GM21619 (cell line): ENCODE data around the gene TYROBP.
"Not testable (repeated sequence)": the region's sequence is repeated elsewhere in the genome, so short reads cannot be mapped to it uniquely, and the experiment has no call there.

Experiments
- ATAC-seq: cut with Tn5 transposase; IDR thresholded peaks from one replicate; pipeline ENCODE4 v1.9.1; 2021; ENCODE audit not compliant: unreplicated experiment

Gene TYROBP

DNA sequence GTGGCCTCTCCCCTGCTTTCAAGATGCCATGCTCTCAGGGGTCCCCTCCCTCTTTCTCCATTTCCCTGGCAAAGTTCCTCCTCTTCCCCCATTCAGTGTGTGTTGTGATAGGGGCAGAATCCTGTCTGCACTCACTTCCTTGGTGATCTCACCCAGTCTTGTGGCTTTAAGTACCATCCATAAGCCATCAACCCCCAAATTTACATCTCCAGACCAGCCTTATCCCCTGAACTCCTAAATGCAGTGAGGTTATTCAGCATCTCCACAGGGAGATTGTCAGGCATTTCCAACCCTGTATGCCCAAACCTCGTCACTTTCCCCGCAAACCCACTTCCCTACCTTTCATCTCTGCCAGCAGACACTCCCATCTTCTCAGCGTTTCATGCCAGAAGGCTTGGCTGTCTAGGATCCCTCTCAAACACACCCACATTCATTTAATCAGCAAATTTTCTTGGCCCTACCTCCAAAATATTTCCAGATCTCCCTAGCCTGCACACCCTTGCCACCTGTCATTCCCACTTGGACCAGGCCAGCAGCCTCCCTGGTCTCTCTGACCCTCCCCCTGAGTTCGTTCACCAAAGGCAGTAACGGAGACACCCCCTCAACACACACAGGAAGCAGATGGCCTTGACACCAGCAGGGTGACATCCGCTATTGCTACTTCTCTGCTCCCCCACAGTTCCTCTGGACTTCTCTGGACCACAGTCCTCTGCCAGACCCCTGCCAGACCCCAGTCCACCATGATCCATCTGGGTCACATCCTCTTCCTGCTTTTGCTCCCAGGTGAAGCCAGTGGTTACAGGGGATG lies 6.0 kb downstream of the TYROBP start, which contains the start of gene HCST:
TSS of gene HCST (plus strand) at position 676 of the 808 bp plus-strand sequence. CDS start at position 741, 65 bp downstream.
- no peak for ATAC-seq

DNA sequence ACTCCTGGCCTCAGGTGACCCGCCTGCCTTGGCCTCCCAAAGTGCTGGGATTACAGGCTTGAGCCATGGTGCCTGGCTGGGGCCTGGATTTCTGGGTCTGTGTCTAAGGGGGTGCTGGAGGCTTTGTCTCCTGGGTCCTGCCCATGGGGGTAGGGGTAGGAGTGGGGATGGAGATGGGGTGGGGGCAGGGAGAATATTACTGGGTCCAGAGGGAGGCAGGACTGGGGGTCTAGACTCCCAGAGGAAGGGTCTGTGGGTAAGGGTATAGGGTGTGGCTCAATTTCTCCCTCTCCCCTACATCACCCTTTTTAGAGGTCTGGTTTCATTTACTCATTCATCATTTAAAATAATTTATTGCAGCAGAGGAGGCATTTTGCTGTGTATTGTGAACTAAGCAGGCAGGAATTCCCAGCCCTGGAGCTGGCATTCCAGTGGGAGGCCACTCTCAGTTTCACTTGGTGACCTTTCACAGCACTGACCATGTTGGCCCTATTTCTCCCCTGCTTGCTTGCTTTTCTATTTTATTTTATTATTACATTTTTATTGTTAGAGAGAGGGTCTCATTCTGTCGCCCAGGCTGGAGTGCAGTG lies 6.9 kb downstream of the TYROBP start:
- no peak for ATAC-seq

DNA sequence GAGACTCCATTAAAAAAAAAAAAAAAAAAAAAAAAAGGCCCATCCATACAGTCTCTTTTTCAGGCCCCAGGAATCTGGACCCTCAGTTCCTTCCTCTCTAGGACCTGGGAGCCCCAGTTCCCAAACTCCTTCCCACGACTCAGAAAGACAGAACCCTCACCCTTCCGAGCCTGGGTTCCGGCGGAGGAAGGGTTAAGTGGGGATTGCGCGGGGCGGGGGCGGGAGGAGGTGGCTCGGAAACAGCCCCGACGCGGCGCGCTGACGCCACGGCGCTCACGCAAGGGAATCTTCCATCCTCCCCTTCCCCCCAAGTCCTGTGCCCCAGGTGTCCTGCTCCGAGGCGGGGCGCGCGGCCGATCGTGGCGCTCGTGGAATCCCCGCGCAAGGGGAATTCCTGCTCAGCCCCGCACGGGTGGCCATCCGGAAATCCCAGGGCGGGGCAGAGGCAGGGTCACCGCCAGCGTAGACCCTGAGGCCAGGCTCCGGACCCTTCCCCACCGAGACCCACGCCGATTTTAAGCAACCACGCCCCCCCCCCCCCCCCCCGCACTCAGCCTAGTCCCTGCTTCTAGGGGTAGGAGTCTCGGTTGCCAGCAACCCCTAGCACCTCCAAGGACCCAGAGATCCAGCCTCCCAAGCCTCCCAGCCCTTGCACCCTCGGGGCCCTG lies 8.4 kb downstream of the TYROBP start:
- peak; percentile 36 for ATAC-seq

DNA sequence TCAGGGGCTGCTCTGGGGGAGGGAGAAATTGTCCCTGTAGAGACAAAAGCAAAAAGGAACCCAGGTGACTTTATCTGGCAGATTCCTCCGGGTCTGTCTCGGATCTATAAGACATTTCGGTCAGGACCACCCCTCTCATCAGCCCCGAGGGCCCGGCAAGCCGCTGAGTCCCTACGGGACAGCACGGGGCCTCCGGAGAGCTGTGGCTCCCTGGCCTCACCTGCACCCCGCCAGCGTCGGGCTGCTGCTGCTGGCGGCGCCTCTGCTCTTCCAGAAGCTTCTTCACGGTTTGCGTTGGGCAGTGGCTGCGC lies 9.6 kb downstream of the TYROBP start:
- ATAC-seq: no peak

DNA sequence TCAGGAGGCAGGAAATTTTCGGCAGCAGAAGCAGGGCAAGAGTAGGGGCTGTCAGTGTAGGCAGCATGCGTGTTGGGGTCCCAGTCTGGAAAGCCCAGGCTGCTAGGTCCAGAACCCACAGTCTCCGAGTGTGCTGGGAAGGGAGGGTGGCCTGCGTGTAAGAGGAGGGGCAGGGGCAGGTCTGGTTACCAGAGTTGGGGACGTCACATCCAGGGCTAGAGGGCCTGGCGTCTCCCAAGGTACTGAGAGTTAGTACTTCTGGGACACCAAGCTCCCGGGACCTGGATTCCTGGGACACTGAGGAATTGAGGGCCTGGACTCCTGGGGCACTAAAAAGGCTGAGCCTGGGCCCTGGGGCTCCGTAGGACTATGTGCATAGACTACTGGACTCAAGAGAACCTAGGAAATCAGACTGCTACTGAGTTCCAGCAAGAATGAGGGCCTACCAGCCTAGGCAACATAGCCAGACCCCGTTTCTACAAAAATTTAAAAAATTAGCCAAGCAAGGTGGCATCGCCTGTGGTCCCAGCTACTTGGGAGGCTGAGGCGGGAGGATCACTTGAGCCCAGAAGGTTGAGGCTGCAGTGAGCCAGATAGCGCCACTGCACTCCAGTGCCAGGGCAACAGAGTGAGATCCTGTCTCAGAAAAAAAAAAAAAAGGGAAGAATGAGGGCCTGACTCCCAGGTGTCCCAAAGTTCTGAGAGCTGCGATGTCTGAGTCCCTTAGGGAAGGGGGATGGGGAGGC lies 10.2 kb downstream of the TYROBP start:
- ATAC-seq: no peak

DNA sequence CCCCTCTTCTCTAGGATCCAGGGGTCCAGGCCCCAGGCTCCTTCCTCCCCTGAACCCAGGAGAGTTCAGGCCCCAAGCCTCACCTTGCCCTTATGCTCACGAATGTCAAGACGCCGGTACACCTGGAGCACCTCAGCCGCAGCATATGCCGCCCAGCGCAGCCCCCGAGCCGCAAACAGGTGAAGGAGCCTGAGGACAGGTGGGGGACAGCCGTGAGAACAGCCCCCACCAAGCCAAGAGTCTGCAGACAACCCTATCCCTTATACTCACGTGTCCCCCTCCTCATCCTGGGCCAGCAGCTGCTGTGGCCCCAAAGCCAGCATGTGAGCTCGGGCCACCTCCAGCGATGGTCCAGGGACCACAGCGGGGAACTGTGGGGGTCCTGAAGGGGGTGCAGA lies 11.5 kb downstream of the TYROBP start:
- no peak for ATAC-seq

DNA sequence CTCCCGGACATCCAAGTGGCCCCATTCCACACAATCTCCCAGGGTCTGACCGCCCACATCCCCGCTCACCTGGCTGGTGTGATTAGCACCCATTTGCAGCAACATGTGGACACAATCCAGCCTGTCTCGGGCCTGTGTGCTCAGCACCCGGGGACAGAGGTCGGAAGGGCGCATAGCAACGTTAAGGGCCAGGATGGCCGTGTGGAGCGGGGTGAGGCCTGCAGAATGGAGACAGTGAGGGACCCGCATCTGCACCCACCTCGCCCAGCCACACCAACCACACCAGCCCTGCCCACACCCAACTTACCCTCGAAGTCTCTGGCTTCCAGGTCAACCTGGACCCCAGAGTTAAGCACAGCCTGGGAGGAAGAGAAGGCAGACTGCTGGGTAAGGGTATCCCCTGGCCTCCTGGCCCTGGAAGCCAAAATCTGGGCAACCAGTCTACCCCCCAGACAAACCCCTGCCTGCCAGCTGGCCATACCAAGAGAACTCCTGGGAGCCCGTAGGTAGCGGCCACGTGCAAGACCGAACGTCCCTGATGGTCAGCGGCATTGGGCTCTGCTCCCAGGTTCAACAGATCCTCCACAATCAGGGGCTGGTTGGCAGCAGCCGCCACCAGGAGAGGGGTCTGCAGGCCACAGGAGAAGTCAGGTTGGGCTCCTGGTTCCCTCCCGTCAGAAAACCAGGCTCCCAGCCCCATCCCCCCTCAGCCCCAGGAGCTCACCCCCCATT lies 12.0 kb downstream of the TYROBP start:
- ATAC-seq: no peak

DNA sequence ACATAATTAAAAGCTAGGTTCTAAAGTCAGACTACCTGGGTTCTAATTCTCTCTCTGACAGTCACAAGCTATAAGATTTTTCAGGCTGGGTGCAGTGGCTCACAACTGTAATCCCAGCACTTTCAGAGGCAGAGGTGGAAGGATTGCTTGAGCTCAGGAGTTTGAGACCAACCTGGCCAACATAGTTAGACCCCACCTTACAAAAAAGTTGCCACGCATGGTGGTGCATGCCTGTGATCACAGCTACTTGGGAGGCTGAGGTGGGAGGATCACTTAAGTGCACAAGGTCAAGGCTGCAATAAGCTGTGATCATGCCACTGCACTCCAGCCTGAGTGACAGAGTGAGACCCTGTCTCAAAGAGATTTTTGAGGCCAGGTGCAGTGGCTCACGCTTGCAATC lies 13.8 kb downstream of the TYROBP start:
- no peak for ATAC-seq

DNA sequence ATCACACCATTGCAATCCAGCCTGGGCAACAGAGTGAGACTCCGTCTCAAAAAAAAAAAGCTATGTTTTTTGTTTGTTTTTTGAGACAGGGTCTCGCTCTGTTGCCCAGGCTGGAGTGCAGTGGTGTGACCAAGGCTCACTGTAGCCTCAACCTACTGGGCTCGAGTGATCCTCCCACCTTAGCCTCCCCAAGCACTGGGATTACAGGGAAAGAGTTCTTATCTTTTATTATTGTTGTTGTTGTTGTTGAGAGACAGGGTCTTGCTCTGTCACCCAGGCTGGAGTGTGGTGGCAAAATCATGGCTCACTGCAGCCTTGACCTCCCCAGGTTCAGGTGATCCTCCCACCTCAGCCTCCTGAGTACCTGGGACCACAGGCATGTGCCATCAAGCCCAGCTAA lies 16.3 kb downstream of the TYROBP start:
- not testable (repeated sequence) for ATAC-seq

DNA sequence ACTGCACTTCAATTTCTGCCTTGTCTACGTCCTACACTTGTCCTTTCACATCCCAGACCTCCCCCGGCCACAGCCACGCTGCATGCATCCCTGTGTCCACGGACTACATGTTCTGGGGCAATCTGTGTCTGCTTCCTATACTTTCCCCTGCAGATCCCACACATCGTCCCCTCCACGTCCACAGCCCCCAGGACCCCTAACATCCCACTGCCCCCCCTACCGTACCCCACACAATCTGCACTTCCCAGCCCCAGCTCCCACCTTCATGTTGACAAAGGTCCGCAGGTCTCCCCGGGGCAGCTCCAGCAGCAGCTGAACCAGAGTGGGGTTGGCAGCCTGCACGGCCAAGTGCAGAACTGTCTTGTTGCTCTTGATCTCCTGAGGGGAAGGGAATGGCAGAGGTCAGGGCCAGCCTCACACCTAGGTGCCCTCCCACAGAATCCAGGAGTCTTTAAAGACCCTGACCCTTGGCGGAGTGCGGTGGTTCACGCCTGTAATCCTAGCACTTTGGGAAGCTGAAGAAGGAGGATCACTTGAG lies 17.9 kb downstream of the TYROBP start:
- no peak for ATAC-seq

DNA sequence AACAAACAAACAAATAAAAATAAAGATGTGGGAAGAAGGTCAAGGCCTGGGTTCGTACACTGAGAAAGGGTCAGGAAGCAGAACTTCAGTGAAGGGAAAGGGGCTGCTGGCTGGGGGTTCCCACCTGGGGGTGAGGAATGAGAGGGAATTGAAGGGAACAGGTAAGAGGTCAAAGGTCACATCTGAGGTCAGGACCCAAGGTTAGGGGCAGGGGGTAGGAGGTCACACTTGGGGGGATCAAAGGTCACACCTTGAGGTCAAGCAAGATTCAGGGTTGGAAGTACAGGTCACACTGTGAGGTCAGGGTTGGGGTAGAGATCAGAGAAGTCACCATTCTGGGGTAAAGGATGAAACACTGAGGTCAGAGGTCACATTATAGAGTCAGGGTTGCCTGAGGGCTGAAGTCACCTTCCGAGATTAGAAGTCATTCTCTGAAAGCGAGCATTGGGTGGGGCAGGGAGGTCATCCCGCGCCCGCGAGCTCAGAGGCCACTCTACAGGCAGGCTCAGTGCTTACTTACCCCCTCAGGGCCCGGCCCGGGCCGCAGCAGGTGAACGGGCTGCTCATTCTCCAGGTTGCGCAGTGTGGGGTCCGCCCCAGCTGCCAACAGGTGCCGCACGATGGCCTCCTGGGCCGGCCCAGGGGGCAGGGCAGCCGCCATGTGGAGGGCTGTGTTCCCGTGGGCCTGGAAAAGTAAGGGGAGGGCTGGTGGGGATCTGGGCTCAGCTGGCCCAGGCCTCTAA lies 18.6 kb downstream of the TYROBP start:
- ATAC-seq: no peak

DNA sequence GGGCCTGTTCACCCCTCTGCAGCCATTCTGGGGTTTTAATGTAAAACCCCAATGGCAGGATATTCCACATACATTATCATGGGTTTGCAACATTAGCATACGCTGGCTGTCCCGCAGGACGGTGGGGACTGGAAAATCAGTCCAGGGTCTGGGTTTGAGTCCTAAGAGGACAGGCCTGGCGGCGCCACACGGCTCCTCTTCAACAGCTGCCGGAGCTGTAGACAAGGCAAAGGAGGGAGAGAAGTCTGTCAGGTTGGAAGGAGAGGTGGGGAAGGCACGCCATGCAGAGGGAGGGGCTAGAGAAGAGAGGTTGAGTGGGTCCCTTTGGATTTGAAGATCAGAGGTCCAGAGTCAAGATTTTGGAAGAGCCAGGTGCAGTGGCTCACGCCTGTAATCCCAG lies 19.7 kb downstream of the TYROBP start:
- ATAC-seq: no peak

DNA sequence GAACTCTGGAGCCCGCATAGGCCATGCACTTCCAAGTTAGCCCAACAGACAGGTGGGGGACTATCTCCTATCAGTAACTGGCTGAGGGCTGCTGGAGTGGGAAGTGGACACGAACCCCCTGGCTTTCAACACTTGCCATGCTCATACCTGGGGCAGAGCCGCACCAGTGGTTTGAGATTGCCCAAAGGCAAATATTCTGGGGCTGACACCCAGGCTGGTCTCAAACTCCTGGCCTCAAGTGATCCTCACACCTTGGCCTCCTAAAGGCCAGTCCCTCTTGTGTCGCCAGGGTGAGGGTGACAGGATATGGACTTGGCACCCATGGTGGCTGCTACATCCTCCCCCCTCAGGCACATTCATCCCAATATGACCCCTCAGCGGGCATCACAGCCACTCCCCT lies 20.9 kb downstream of the TYROBP start:
- no peak for ATAC-seq

DNA sequence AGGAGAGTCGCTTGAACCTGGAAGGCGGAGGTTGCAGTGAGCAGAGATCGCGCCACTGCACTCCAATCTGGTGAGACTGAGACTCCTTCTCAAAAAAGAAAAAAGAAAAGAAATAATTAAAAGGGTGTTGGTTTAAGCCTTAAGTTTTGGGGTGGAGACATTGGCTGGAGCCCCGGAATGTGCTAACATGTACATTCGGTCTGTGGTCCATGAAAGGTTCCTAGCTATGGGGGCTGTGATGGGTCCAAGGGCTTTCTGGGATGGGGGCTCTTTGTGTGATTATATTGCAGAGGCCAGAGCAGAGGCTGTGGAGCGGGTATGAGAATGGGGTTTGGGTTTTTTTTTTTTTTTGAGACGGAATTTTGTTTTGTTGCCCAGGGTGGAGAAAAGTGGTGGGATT lies 22.2 kb downstream of the TYROBP start:
- ATAC-seq: no peak

DNA sequence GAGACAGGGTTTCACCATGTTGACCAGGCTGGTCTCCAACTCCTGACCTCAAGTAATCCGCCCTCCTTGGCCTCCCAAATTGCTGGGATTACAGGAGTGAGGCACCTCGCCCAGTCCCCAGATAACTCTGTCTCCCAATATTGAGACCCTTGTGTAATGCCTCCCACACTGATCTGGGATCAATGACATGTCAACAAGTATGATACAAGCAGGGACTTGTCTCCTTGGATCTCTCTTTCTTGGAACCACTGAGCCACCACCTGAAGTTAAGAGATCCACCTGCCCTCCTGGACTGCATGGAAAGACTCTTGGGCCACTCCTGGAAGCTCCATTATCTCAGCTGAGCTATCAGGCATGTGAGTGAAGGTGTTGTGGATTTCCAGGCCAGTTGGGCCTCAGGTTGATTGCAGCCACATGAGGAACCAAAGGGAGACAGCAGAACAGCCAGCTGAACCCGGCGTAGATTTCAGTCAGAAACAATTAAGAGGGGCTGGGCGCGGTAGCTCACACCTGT lies 22.8 kb downstream of the TYROBP start:
- no peak for ATAC-seq

DNA sequence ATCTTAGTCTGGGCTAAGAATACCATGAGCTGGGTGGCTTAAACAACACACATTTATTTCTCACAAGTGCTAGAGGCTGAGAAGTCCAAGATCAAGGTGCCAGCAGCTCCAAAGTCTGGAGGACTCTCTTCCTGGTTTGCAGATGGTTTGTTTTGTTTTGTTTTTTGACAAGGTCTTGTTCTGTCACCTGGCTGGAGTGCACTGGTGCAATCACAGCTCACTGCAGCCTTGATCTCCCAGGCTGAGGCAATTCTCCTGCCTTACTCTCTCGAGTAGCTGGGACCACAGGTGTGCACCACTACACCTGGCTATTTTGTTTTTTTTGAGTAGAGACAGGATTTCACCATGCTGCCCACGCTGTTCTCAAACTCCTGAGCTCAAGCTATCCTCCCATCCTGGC lies 24.2 kb downstream of the TYROBP start:
- ATAC-seq: no peak

DNA sequence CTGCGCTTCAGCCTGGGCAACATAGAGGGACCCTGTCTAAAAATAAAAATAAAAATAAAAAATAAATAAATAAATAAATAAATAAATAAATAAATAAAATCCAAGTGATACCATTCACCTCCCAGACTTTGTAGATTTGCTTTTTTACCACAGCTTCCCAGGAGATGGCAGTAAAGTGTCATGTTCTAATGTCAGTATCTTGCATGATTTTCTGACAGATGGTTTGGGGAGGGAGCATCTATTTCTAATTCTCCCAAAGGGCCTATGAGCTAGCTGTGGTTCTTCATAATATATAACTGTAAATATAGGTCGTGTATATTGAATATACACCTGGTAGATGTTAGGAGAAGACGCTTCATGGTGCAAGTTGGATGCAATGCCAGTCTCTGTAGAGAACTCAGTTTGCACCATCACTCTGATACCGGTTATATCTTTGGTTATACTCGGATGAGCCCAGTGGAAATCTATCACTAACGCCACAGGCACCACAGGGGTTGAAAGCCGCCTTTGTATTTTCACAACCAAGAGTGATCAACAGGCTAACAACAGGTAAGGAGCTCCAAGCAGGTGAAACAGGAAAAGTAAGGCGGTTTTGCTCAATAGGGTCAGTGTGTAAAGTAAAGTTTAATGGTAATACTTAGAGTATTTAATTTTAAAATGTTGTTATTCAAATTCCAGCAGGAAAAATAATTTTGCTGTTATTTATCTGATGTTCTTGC lies 25.8 kb downstream of the TYROBP start:
- ATAC-seq: no peak

DNA sequence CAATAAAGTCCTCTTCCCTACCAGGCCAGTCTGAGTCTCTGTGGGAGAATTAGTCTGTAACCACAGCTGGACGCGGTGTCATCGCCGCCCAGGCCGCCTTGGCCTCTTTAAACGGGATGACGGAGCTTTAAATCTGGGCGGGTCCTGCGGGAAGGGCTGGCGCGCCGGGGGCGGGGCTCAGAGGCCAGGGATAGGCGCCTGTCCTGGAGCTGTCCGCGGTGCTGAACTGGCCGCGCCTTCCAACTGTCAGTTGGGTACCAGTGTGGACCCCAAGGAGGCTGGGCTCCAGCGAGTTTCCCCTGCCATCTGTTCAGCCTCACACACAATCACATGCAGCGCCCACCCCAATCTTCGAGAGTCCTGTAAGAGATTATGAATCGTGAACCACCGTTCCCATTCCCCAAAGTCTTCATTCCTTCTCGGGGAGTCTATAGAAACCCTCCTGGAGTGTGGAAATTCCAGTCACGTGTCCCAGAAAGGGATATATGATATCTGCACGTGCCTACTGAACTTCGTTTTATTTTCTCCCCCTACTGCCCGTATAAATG lies 28.3 kb downstream of the TYROBP start:
- no peak for ATAC-seq

DNA sequence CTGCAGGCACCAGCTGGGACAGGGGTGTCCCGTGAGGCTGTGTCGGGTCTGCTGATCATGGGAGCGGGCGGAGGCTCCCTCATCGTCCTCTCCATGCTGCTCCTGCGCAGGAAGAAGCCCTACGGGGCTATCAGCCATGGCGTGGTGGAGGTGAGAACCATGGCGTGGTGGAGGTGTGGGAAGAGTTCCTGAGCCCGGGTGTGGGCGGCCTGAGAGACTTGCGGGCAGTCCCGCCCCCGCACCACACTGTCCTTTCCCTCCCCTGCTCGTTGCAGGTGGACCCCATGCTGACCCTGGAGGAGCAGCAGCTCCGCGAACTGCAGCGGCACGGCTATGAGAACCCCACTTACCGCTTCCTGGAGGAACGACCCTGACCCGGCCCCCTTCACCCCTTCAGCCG lies 29.0 kb downstream of the TYROBP start:
- ATAC-seq: no peak
